Erythroblast (primary cell): ENCODE results near the gene PXYLP1.

ENCODE experiments used
- GATA1 ChIP-seq: IDR thresholded peaks from 2 replicates; pipeline ENCODE4 v1.6.1; 2011; ENCODE audit warnings: low read depth, mild to moderate bottlenecking, control low read depth, low read length, moderate library complexity
- POLR2A ChIP-seq: IDR thresholded peaks from 2 replicates; pipeline ENCODE4 v1.6.1; 2011; ENCODE audit warnings: mild to moderate bottlenecking, low read length

DNA sequence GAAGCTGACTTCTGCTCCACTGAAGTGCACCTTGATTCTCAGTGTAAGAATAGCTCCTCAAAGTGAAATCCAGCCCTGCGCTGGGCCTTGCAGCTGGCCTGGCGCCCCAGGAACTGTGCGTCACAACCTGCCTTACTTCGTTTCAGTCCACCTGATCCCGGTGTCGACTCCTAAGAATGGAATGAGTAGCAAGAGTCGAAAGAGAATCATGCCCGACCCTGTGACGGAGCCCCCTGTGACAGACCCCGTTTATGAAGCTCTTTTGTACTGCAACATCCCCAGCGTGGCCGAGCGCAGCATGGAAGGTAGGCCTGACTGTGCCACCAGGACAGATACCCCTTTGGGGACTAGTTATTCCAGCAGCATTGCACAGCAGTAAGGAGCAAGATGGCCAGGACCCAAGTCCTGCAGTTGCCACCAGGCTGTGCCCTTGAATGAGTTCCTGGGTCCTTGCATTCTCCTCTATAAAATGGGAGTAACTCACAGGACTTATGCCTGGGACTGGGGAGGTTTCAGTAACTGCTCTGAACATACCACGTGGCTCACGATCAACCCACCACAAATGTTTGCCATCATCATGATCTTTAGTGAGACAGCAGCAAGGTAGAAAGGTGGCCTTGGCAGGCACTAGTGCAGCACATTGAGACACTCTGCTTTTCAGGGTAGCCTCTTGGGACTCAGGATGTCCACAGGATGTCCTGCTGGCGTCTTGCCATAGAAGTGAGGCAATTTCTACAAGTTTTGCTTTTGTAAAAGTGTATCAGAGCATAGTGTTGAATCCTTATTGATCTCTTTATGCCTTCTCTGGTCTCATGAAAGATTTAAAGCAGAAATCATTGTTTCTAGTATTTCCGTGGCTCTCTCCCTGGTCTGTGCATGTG, 46.8 kb downstream of the PXYLP1 start:
- TF ChIP-seq POLR2A (no peak), GATA1 (no peak)
